Gastroesophageal sphincter (tissue), 3 donors: Measurements from ENCODE around the gene GFM1.

ENCODE experiments used
- EP300 ChIP-seq: sonication (generic); formaldehyde crosslinking; IDR thresholded peaks from one replicate; pipeline ENCODE4 v1.6.1; 2017; ENCODE audit warnings: antibody characterized with exemption, mild to moderate bottlenecking
- TF ChIP-seq, protein P1 (sequence below), 4 experiments: fragments of 200-600 bp in 2 of 4; fragments of 450-650 bp in 2 of 4; sonication (generic) in 1 of 4; IDR thresholded peaks; one replicate each; pipeline ENCODE4 v1.5.1; 2017 to 2019; ENCODE audit warnings: antibody characterized with exemption in 4 of 4, mild to moderate bottlenecking in 2 of 4, moderate library complexity in 2 of 4

GRCh38 chr3:158640646-158641045, 3.7 kb upstream of the GFM1 start:
- no peak for TF ChIP-seq EP300
- TF ChIP-seq, protein P1, sequence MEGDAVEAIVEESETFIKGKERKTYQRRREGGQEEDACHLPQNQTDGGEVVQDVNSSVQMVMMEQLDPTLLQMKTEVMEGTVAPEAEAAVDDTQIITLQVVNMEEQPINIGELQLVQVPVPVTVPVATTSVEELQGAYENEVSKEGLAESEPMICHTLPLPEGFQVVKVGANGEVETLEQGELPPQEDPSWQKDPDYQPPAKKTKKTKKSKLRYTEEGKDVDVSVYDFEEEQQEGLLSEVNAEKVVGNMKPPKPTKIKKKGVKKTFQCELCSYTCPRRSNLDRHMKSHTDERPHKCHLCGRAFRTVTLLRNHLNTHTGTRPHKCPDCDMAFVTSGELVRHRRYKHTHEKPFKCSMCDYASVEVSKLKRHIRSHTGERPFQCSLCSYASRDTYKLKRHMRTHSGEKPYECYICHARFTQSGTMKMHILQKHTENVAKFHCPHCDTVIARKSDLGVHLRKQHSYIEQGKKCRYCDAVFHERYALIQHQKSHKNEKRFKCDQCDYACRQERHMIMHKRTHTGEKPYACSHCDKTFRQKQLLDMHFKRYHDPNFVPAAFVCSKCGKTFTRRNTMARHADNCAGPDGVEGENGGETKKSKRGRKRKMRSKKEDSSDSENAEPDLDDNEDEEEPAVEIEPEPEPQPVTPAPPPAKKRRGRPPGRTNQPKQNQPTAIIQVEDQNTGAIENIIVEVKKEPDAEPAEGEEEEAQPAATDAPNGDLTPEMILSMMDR (IDR thresholded peaks at IDR 0.05): no peak
